ENCODE results near the gene MYF5.

Gene MYF5

DNA sequence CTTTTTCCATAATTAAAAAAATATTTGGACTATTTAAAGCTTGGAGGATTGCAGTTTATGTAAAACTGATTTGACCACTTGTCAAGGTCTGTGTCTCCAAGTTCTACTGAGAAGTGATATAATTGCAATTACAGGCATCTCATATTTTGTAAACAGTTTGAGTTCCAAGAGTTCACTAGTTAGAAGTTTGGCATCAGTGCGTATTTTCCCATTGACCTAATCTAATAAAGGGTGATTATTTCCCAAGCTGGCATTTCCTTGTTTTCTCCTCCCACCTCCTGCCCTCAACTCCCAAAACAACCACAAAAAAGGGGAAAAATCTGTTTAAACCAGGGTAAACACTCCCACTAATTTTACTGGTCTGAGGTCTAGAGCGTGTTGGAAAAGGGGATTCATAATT is 12.3 kb upstream of the MYF5 start:
- no peak overlapping the region for H2AFZ ChIP-seq (ENCODE audit: low read length)
- H3K79me2 ChIP-seq (ENCODE audit: insufficient read depth, low read length) = no peaks in the 10 kb centered on the region
- no peaks in the 10 kb centered on the region for H3K9me3 ChIP-seq (ENCODE audit: low read length)
- no peaks in the 10 kb centered on the region for H3F3A ChIP-seq (ENCODE audit: insufficient read depth, low read length)
- TF ChIP-seq, protein P1, sequence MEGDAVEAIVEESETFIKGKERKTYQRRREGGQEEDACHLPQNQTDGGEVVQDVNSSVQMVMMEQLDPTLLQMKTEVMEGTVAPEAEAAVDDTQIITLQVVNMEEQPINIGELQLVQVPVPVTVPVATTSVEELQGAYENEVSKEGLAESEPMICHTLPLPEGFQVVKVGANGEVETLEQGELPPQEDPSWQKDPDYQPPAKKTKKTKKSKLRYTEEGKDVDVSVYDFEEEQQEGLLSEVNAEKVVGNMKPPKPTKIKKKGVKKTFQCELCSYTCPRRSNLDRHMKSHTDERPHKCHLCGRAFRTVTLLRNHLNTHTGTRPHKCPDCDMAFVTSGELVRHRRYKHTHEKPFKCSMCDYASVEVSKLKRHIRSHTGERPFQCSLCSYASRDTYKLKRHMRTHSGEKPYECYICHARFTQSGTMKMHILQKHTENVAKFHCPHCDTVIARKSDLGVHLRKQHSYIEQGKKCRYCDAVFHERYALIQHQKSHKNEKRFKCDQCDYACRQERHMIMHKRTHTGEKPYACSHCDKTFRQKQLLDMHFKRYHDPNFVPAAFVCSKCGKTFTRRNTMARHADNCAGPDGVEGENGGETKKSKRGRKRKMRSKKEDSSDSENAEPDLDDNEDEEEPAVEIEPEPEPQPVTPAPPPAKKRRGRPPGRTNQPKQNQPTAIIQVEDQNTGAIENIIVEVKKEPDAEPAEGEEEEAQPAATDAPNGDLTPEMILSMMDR (IDR thresholded peaks at IDR 0.05; ENCODE audit: low read length) = no peak
- no peak for TF ChIP-seq EZH2 (IDR thresholded peaks at IDR 0.05; ENCODE audit: borderline replicate concordance, low read length)
- no peaks in the 10 kb centered on the region for H3K27me3 ChIP-seq (ENCODE audit: insufficient read depth, low read length)
- no peak overlapping the region for H3K4me3 ChIP-seq (ENCODE audit: low read depth, low read length, poor library complexity, severe bottlenecking)
- no peak overlapping the region for H3K4me2 ChIP-seq (ENCODE audit: low read length)
- H3K36me3 ChIP-seq (ENCODE audit: insufficient read depth, low read length) = no peaks in the 10 kb centered on the region
- H3K27ac ChIP-seq (ENCODE audit: low read depth, low read length, poor library complexity, severe bottlenecking) = no peak overlapping the region
- no peak overlapping the region for H3K9ac ChIP-seq (ENCODE audit: low read length)
- H3K4me1 ChIP-seq (ENCODE audit: insufficient read depth, low read length, severe bottlenecking) = no peaks in the 10 kb centered on the region
- H3K9me2 ChIP-seq (ENCODE audit: low read depth, low read length) = no peaks in the 10 kb centered on the region
- no peaks in the 10 kb centered on the region for H4K20me1 ChIP-seq (ENCODE audit: insufficient read depth, low read length)

DNA sequence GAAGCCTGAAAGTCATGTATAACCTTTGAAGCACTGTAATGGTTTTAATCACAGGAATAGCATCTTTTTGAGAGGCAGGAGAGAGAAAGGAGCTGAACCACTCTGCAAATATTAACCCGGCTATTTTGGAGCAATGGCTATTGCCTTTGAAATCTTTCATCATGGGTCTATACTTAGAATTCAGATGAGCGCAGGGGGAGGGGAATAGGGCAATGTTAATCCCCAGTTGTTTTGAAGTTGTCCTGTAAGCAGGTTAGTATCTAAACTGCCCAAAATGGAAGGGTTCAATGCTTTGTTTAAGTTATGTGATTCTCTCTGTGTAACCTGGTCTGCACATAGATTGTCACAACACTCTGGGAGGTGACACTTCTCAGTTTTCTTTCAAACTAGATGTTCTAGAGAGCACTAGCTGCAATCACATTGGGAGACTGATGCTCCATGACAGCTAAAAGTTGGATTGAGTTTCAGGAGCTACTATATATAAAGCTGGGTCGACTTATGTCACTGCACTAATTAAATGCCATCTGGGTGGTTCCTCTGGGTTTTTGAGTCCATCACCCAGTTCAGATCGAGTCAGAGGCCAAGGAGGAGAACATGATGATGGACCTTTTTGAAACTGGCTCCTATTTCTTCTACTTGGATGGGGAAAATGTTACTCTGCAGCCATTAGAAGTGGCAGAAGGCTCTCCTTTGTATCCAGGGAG is 9.4 kb upstream of the MYF5 start, which contains the start of gene MYF6:
MYF6 (plus strand) TSS at position 509 of the 704 bp plus-strand sequence; CDS start at position 595, 86 bp downstream.
- no peak within 1 kb of the TSS for H2AFZ ChIP-seq (ENCODE audit: low read length)
- H3K4me3 ChIP-seq (ENCODE audit: low read depth, low read length, poor library complexity, severe bottlenecking) = no peak within 1 kb of the TSS
- H3K27ac ChIP-seq (ENCODE audit: low read depth, low read length, poor library complexity, severe bottlenecking) = no peak within 1 kb of the TSS
- H3K9ac ChIP-seq (ENCODE audit: low read length) = no peak within 1 kb of the TSS
- no peaks in the 10 kb centered on the region for H3K27me3 ChIP-seq (ENCODE audit: insufficient read depth, low read length)
- H3F3A ChIP-seq (ENCODE audit: insufficient read depth, low read length) = no peaks in the 10 kb centered on the region
- H3K4me1 ChIP-seq (ENCODE audit: insufficient read depth, low read length, severe bottlenecking) = no peaks in the 10 kb centered on the region
- H3K9me3 ChIP-seq (ENCODE audit: low read length) = no peaks in the 10 kb centered on the region
- no peak for TF ChIP-seq EZH2 (IDR thresholded peaks at IDR 0.05; ENCODE audit: borderline replicate concordance, low read length)
- TF ChIP-seq, protein P1 (IDR thresholded peaks at IDR 0.05; ENCODE audit: low read length) = no peak
- H3K4me2 ChIP-seq (ENCODE audit: low read length) = no peak within 1 kb of the TSS
- no peaks in the 10 kb centered on the region for H3K36me3 ChIP-seq (ENCODE audit: insufficient read depth, low read length)
- H3K9me2 ChIP-seq (ENCODE audit: low read depth, low read length) = no peaks in the 10 kb centered on the region
- H3K79me2 ChIP-seq (ENCODE audit: insufficient read depth, low read length) = no peaks in the 10 kb centered on the region
- no peaks in the 10 kb centered on the region for H4K20me1 ChIP-seq (ENCODE audit: insufficient read depth, low read length)

GRCh38 chr12:80707830-80708258 is 8.9 kb upstream of the MYF5 start:
- Histone ChIP-seq H3K27me3 (ENCODE audit: insufficient read depth, low read length) (no peaks in the 10 kb centered on the region), H4K20me1 (ENCODE audit: insufficient read depth, low read length) (no peaks in the 10 kb centered on the region), H3K4me2 (ENCODE audit: low read length) (no peak overlapping the region), H3K9me3 (ENCODE audit: low read length) (no peaks in the 10 kb centered on the region), H3K79me2 (ENCODE audit: insufficient read depth, low read length) (no peaks in the 10 kb centered on the region), H2AFZ (ENCODE audit: low read length) (no peak overlapping the region), H3F3A (ENCODE audit: insufficient read depth, low read length) (no peaks in the 10 kb centered on the region), H3K36me3 (ENCODE audit: insufficient read depth, low read length) (no peaks in the 10 kb centered on the region), H3K9me2 (ENCODE audit: low read depth, low read length) (no peaks in the 10 kb centered on the region), H3K9ac (ENCODE audit: low read length) (no peak overlapping the region), H3K27ac (ENCODE audit: low read depth, low read length, poor library complexity, severe bottlenecking) (no peak overlapping the region), H3K4me1 (ENCODE audit: insufficient read depth, low read length, severe bottlenecking) (no peaks in the 10 kb centered on the region), H3K4me3 (ENCODE audit: low read depth, low read length, poor library complexity, severe bottlenecking) (no peak overlapping the region)
- TF ChIP-seq EZH2 (IDR thresholded peaks at IDR 0.05; ENCODE audit: borderline replicate concordance, low read length) = no peak
- TF ChIP-seq, protein P1 (IDR thresholded peaks at IDR 0.05; ENCODE audit: low read length) = no peak
